PFSK-1 (cell line): ENCODE measurements around the gene KANK4.

Experiments
- POLR2AphosphoS5 ChIP-seq: IDR thresholded peaks from 2 replicates; pipeline ENCODE4 v1.6.1; 2012; ENCODE audit warnings: low read depth, mild to moderate bottlenecking, control low read depth, low read length, moderate library complexity
- REST ChIP-seq, 2 experiments: IDR thresholded peaks; 2 replicates each; pipeline versions ENCODE4 v1.6.1 to v1.8.0; 2011 to 2012; ENCODE audit warnings: low read depth in 2 of 2, low read length in 2 of 2, control low read depth in 1 of 2, inconsistent platforms in 1 of 2, mild to moderate bottlenecking in 1 of 2, moderate library complexity in 1 of 2; ENCODE audit not compliant: insufficient read depth in 1 of 2
- SIN3A ChIP-seq: IDR thresholded peaks from 2 replicates; pipeline ENCODE4 v1.6.1; 2012; ENCODE audit warnings: mild to moderate bottlenecking, low read length, moderate library complexity, borderline replicate concordance; ENCODE audit not compliant: insufficient read depth
- TAF1 ChIP-seq: IDR thresholded peaks from 2 replicates; pipeline ENCODE4 v1.6.1; 2012; ENCODE audit warnings: low read length, control low read depth, borderline replicate concordance; ENCODE audit not compliant: insufficient read depth

GRCh38 chr1:62282909-62283755, 36.1 kb downstream of the KANK4 start:
- no peak for TF ChIP-seq TAF1
- TF ChIP-seq SIN3A: no peak
- no peak for TF ChIP-seq POLR2AphosphoS5
- no peak for TF ChIP-seq REST (IDR thresholded peaks at IDR 0.05; ENCODE audit: insufficient read depth in 1 of 2, low read depth in 2 of 2, low read length in 2 of 2)
